Upper lobe of left lung (tissue), 6 donors: ENCODE results near the gene AGPS. TPM values are rescaled to one million over a fixed set of nuclear protein-coding genes. Genes with fewer than 3 reads are reported as not detected.
A peak's percentile ranks its signal among the peaks of the same experiment; 100 is the strongest.

Source experiments
- ATAC-seq, 2 donors: fragments of 200-7000 bp; cut with Tn5 transposase; one replicate each; pipeline ENCODE4 v1.9.1; 2022; ENCODE audit warnings: mild to moderate bottlenecking in 2 of 2, moderate library complexity in 2 of 2; ENCODE audit not compliant: low FRiP score in 2 of 2
- DNase-seq, 2 donors: peaks; one replicate each; pipeline ENCODE4 v3.0.0-alpha.2; 2019 to 2020
- H3K27ac ChIP-seq, 4 donors: fragments of 200-600 bp; sonication (generic); one replicate each; pipeline ENCODE4 v1.5.1; 2016 to 2019
- H3K27me3 ChIP-seq, 4 donors: fragments of 200-600 bp; sonication (generic); one replicate each; pipeline ENCODE4 v1.5.1; 2017 to 2019
- H3K36me3 ChIP-seq, 4 donors: fragments of 200-600 bp; sonication (generic); one replicate each; pipeline ENCODE4 v1.5.1; 2016 to 2019
- H3K4me1 ChIP-seq, 4 donors: fragments of 200-600 bp; sonication (generic); one replicate each; pipeline ENCODE4 v1.5.1; 2018 to 2019
- H3K4me3 ChIP-seq, 4 donors: fragments of 200-600 bp; sonication (generic); one replicate each; pipeline ENCODE4 v1.5.1; 2017 to 2019; ENCODE audit warnings: mild to moderate bottlenecking in 2 of 4, moderate library complexity in 1 of 4
- H3K9me3 ChIP-seq, 4 donors: fragments of 200-600 bp; sonication (generic); one replicate each; pipeline ENCODE4 v1.5.1; 2018 to 2019
- EP300 ChIP-seq, 4 donors: sonication (generic); formaldehyde crosslinking; IDR thresholded peaks; one replicate each; pipeline ENCODE4 v1.5.1; 2017; ENCODE audit warnings: antibody characterized with exemption in 4 of 4, control low read depth in 2 of 4
- POLR2A ChIP-seq, 4 donors: fragments of 450-650 bp; IDR thresholded peaks; one replicate each; pipeline ENCODE4 v1.5.1; 2016 to 2017; ENCODE audit warnings: antibody characterized with exemption in 4 of 4, mild to moderate bottlenecking in 2 of 4
- POLR2AphosphoS5 ChIP-seq, 2 donors: sonication (generic); formaldehyde crosslinking; IDR thresholded peaks; one replicate each; pipeline ENCODE4 v1.5.1; 2017; ENCODE audit warnings: antibody characterized with exemption in 2 of 2
- WGBS, 2 donors: methylation state at CpG; one replicate each; pipeline ENCODE4 v1.1.5; 2017 to 2018; 5-methylcytosine and 5-hydroxymethylcytosine counted together
- total RNA-seq, 6 donors: library from RNA; depleted of rRNA in 4 of 6; stranded (reverse); fragments of >200 nt in 4 of 6; gene quantifications; one replicate each; pipeline versions ENCODE4 v1.1.0 to v1.2.1, GENCODE V29; 2016 to 2021
- TF ChIP-seq, protein P1 (sequence below), 6 experiments: fragments of 450-650 bp in 4 of 6; fragments of 200-600 bp in 2 of 6; sonication (generic) in 2 of 6; IDR thresholded peaks; one replicate each; pipeline ENCODE4 v1.5.1; 2016 to 2019; ENCODE audit warnings: antibody characterized with exemption in 6 of 6
- donor health status: DM: no; HTN: no; CAD: no; lungs with moderate emphysema.
- donor health status: DM: no; HTN: yes; CAD: no; lungs with severe emphysema.

AGPS gene
- total RNA-seq, 6 donors from 2014 or later, result 38.8 to 81.6 (median 50.0) TPM

GRCh38 chr2:177538323-177538722 is 145.8 kb downstream of the AGPS start:
- H3K36me3 ChIP-seq, result no peaks in the 10 kb centered on the region
- H3K9me3 ChIP-seq, result no peaks in the 10 kb centered on the region
- 48 to 65% methylated on average over 3 of the region's 3 CpGs for WGBS, 2 donors
- ATAC-seq, result no peak
- H3K4me1 ChIP-seq, result no peaks in the 10 kb centered on the region
- no peak for TF ChIP-seq POLR2AphosphoS5 (IDR thresholded peaks at IDR 0.05)
- TF ChIP-seq POLR2A (IDR thresholded peaks at IDR 0.05), result no peak
- no peaks in the 10 kb centered on the region for H3K27me3 ChIP-seq
- no peak overlapping the region for H3K27ac ChIP-seq
- DNase-seq, result no peak
- H3K4me3 ChIP-seq, result no peak overlapping the region

DNA sequence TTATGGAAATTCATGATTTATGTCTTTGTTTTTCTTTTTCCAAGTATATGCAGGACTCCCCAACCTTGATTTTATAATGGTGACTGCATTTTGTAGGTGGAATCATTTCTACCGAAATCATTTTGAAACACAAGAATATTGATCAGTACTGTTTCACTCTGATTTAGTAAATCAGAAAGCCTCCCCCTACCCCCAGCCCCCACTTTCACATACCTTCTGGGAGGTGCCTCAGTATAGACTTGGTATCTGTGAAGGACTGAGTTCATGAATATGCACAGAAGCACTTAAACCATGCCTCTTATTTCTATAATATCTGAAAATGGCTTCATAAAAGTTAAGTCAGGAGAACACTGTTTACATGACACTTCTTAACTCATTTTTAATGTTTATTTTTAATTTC is 147.7 kb downstream of the AGPS start:
- 88 to 95% methylated on average over 1 of the region's 1 CpG for WGBS, 2 donors
- Histone ChIP-seq H3K27me3 (no peaks in the 10 kb centered on the region), H3K4me1 (no peaks in the 10 kb centered on the region), H3K9me3 (no peaks in the 10 kb centered on the region), H3K36me3 (no peaks in the 10 kb centered on the region), H3K27ac (no peak overlapping the region), H3K4me3 (no peak overlapping the region)
- no peak for TF ChIP-seq POLR2AphosphoS5 (IDR thresholded peaks at IDR 0.05)
- TF ChIP-seq, protein P1, sequence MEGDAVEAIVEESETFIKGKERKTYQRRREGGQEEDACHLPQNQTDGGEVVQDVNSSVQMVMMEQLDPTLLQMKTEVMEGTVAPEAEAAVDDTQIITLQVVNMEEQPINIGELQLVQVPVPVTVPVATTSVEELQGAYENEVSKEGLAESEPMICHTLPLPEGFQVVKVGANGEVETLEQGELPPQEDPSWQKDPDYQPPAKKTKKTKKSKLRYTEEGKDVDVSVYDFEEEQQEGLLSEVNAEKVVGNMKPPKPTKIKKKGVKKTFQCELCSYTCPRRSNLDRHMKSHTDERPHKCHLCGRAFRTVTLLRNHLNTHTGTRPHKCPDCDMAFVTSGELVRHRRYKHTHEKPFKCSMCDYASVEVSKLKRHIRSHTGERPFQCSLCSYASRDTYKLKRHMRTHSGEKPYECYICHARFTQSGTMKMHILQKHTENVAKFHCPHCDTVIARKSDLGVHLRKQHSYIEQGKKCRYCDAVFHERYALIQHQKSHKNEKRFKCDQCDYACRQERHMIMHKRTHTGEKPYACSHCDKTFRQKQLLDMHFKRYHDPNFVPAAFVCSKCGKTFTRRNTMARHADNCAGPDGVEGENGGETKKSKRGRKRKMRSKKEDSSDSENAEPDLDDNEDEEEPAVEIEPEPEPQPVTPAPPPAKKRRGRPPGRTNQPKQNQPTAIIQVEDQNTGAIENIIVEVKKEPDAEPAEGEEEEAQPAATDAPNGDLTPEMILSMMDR (IDR thresholded peaks at IDR 0.05), result no peak
- no peak for TF ChIP-seq EP300 (IDR thresholded peaks at IDR 0.05)
- TF ChIP-seq POLR2A (IDR thresholded peaks at IDR 0.05), result no peak
- ATAC-seq (no peak), DNase-seq (no peak)

DNA sequence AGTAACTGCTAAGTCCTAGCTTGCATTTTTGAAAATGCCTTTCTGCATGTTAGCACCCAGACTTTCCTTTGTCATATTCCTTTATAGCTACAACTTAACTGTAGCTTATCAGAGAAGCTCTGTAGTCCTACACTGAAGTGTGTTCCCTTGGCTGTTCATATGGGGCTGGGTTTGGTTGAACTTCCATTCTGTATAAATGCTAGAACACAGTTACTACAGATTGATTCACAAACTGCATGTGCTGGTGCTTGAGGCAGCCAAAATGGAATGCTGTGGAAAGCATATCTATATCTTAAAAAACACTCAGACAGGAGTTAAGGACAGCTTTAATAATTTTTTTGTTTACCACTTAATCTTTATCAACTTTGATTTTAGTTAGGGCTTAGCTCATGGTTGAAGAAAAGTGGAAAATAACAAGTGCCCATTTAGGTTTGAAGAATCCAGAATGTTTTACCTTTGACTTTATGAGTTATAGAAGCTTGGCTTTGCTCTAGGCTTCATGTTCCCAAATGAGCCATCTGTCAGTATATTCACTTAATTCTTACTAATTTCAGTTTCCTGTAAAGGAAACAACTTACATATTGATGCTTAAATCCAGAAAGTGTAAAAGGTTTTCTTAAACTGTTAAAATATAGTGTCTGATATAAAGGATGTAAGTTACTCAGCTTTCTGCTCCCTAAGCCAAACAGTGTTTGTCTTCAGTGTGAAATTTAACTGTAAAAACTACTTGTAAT is 148.9 kb downstream of the AGPS start:
- no peaks in the 10 kb centered on the region for H3K27me3 ChIP-seq
- TF ChIP-seq, protein P1 (IDR thresholded peaks at IDR 0.05), result no peak
- TF ChIP-seq POLR2AphosphoS5 (IDR thresholded peaks at IDR 0.05) (no peak), EP300 (IDR thresholded peaks at IDR 0.05) (no peak), POLR2A (IDR thresholded peaks at IDR 0.05) (no peak)
- DNase-seq (no peak), ATAC-seq (no peak)
- no peak overlapping the region for H3K27ac ChIP-seq
- H3K4me3 ChIP-seq, result no peak overlapping the region
- H3K36me3 ChIP-seq, result no peaks in the 10 kb centered on the region
- H3K4me1 ChIP-seq, result no peaks in the 10 kb centered on the region
- H3K9me3 ChIP-seq, result no peaks in the 10 kb centered on the region

- no peaks in the 10 kb centered on the region for H3K27me3 ChIP-seq
- no peaks in the 10 kb centered on the region for H3K9me3 ChIP-seq
- no peak for ATAC-seq
- H3K36me3 ChIP-seq, result no peaks in the 10 kb centered on the region
- H3K4me3 ChIP-seq, result no peak overlapping the region
- TF ChIP-seq POLR2AphosphoS5 (IDR thresholded peaks at IDR 0.05) (no peak), EP300 (IDR thresholded peaks at IDR 0.05) (no peak), POLR2A (IDR thresholded peaks at IDR 0.05) (no peak)
- TF ChIP-seq, protein P1 (IDR thresholded peaks at IDR 0.05), result no peak
- no peak overlapping the region for H3K27ac ChIP-seq
- DNase-seq, result no peak
- H3K4me1 ChIP-seq, result no peaks in the 10 kb centered on the region
Measured at GRCh38 chr2:177542396-177542795, 149.8 kb downstream of the AGPS start.

- Histone ChIP-seq H3K36me3 (no peaks in the 10 kb centered on the region), H3K4me3 (no peak overlapping the region), H3K27ac (no peak overlapping the region), H3K27me3 (no peaks in the 10 kb centered on the region), H3K9me3 (no peaks in the 10 kb centered on the region), H3K4me1 (no peaks in the 10 kb centered on the region)
- 79 to 86% methylated on average over 6 of the region's 6 CpGs for WGBS, 2 donors
- ATAC-seq (peak in 1 of 2 donors; percentile 86), DNase-seq (no peak)
- TF ChIP-seq POLR2AphosphoS5 (IDR thresholded peaks at IDR 0.05), result no peak
- TF ChIP-seq, protein P1 (IDR thresholded peaks at IDR 0.05), result no peak
- no peak for TF ChIP-seq POLR2A (IDR thresholded peaks at IDR 0.05)
Measured at GRCh38 chr2:177543007-177543760, 150.6 kb downstream of the AGPS start.
